ENCODE data around the gene GNRHR.
"Not testable (repeated sequence)": the region's sequence is repeated elsewhere in the genome, so short reads cannot be mapped to it uniquely, and the experiment has no call there.

The GNRHR gene

GRCh38 chr4:67725981-67726380, 28.2 kb downstream of the GNRHR start:
- no peak for DNase-seq

DNA sequence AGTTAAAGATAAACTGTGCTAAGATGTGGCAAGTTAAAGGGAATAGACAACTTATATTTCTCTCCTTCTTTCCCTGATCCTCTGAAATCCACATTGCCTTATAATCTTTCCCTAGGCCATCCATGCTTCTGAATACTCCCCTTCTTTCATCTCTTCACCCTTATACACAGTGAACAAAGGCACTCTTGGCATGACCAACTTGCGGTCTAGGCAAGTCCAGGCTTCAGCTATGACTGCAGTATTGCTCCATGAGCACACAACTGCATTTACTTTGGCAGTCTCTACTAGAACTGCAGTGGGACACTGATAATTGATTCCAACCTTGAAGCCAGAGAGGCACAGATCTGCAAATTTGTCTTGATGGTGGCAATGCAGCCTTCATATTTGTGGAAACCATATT, 29.1 kb downstream of the GNRHR start:
- no peak for DNase-seq

- DNase-seq = no peak
Observed at GRCh38 chr4:67723949-67724348, 30.2 kb downstream of the GNRHR start.

DNA sequence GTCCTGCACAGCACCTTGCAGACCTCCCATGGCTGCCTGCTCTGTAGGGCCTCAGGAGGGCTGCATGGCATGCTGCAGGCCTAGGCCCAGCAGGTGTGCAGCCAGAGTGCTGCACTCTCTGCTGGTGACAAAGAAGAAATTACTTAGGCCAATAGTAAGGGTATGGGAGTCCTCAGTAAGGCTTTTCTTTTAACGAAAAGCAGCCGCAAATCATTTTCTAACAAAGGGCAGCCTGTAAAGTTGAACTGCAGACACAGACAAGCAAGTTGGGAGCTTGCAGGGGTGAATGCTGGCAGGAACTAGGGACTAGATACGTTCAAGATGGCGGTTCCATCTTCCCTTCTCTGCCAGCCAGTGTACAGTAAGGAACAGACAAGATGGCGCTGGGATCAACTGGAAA, 30.8 kb downstream of the GNRHR start:
- no peak for DNase-seq

DNA sequence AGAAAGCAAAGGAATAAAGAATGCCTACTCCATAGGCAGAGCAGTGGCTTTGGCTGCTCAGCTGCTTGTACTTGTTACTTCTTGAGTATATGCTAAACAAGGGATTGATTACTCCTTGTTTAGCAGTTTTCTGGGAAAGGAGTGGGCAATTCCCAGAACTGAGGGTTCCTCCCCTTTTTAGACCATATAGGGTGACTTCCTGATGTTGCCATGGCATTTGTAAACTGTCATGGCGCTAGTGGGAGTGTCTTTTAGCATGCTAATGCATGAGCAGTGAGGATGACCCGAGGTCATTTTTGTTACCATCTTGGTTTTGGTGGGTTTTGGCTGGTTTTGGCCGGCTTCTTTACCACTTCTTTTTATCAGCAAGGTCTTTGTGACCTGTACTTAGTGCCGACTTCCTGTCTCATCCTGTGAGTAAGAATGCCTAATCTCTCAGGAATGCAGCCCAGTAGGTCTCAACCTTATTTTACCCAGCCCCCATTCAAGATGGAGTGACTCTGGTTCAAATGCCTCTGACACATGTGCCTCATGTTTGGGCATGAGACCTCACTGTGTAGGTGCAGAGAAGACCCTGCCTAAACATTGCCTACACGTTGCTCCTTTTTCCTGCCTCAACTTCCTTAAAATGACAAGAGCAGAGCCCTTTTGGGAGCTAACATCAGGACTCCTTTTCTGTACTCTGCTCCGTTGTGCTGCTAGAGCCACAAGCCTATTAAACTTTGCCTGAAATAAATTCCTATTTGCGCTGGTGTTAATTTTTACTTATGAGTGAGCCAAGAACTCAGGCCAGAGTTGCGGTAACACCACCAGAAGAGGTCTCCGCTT, 32.2 kb downstream of the GNRHR start:
- no peak for DNase-seq

DNA sequence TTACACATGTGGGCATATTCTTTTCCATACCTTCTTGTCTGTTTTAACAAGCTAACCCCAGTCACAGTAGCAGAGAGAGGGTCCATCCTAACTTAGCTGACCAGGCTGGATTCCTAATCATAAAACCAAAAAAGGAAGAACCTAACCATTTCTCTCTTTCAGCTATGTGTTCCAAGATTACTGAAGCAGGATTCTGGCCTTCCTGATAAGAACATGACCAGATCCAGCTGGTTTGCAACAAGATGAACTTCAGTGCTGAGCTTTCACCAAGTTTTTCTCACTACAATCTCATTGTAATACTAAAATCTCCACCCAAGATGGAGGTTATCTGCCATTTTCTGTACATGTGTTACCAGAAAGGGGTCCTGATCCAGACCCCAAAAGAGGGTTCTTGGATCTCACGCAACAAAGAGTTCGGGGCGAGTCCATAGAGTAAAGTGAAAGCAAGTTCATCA, 32.8 kb downstream of the GNRHR start:
- DNase-seq = no peak

DNA sequence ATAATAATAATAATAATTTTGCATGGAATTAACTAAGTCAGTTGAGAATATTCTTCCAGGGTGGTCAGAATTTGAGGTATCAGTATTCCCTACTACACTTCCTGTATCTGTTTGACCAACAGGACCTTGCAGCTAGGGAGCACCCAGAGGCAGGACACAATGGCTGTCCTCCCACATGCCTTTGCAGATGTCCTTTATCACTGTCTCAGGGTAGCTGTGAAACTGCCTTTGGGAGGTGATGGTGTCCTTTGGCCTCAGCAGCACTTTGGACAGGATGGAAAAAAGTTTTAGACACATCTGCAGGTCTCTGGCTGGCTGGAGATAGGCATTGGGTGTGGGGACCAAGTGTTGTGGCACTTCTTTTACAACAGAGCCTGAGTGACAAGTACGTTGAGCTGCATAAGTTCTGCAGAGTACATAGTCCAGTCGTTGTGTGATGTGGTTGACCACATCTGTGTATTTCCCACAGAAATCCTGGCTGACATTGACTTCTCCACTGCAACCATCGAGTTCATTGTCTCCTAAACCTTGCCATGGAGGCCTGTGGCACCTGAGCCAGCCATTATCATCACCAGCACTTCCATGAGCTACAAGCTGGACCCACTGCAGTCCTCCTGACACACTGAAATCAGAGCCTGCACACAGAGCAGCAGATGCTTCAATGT, 34.1 kb downstream of the GNRHR start:
- DNase-seq = no peak

DNA sequence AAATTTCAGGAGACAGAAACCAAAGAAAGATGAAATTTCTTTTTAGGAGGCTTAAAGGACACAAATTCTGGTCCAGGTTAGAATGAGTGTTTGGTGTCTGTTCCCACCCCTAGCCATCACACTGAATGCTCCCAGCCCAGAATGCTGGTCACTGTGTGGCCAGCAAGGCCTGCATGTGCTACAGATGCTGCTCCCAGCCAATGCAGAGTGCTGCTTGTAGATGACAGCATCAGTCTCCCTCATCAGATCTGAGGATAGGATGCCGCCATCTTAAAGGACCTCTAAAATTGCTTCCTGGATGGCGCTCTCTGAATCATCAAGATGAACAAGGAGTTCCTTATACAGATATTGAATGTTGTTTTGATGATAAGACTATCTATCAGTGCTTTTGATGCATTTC, 35.3 kb downstream of the GNRHR start:
- no peak for DNase-seq

DNA sequence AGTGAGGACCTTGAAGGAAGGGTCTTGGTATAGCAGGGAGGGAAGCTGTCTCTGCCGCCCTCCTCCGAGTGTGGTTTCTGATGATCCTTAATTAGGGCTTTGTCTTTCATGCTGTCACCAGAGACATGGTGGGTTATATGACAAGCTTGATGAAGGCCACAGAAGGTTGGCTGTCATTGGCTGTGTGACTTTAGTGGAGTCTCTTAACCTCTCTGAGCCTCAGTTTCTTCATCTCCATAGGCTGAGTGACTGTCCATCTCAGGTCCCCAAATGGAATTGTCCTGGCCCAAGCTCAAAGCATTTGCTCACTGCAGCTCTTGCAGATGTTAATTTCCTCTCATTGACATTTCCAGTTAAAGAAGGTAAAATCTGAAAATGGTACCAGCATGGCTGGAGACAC, 36.6 kb downstream of the GNRHR start:
- DNase-seq = no peak

DNA sequence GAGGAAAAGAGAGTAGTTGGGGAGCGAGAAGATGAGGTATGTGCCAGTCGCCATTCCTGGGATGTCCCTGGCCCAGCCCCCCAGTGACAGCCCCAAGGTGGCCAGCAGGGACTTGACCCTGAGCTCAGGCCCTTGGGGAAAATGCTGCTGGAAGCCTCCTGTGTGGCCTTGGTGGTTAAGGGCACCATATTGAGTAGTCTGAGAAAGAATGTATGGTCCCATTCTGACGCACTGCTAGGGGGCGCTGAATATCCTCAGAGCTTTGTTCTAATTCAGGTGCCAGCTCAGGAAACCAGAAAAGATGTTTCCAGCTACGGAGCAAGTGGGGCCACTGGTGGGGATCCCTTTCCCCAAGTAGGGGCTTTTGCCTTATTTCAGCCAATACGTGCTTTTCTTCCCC, 39.2 kb downstream of the GNRHR start:
- DNase-seq = no peak

- DNase-seq = peak in 1 of 2 experiments; percentile 51
Observed at GRCh38 chr4:67714248-67714583, 40.0 kb downstream of the GNRHR start.

- DNase-seq = no peak
Observed at GRCh38 chr4:67713529-67714247, 40.5 kb downstream of the GNRHR start.

DNA sequence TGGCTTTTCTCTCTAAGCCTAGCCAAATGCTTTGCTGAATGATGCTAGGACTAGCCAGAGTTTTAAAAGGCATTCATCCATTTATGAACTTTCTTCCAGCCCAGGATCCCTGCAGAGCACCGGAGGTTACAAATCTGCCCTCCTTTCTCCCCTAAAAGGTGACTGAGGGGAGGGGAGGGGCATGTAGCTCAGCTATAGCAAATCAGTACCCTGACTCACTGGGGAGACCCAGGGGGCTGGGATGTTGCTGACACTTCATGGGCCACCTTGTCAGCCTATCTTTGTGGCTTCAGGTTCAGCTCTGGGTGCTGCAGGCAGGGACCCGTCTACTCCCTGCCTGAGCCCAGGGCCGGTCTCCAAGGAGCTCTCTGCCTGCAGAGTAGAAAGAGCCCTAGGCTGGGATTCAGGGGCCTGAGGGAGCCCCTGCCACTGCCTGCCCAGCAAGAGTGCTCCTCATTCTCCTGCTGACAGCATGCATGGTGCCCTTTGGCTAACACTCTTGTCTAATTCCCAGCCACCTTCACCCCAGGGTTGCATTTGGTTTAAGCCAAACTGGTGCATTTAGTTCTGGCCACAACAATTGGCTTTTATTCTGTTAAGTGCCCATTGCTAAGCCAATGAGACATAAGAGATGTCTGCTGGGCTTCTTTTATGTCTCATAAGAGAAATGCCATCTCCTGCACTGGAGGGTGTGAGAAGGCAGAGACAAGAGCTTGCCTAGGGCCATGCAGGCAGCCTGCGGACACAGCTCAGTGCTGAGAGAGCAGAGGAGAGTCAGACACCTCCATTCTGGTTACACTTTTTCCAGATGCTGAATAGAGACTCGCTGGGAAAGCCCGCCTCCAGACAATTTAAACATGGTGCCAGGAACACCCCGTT, 41.3 kb downstream of the GNRHR start:
- DNase-seq = no peak

- no peak for DNase-seq
Observed at GRCh38 chr4:67712000-67712625, 42.1 kb downstream of the GNRHR start.

GRCh38 chr4:67706682-67707081, 47.5 kb downstream of the GNRHR start:
- DNase-seq = not testable (repeated sequence)

GRCh38 chr4:67704843-67705242, 49.3 kb downstream of the GNRHR start:
- no peak for DNase-seq

DNA sequence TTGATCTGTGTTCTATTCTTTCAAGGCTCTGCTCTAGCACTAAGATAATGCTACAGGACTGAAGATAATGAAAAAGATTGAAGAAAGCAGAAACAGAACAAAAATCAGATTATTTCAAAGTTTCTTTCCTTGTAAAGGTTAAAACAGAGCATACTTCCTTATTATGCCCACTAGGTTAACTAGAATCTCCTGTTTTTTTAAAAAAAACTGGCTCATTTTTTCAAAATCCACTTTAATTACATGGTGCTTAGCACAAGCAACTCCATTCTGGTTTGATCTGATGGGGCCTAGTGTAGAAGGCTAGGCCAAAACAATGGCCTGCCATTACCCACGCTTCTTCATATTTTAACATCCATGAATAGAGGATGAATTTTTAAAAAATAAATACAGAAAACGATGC, 52.0 kb downstream of the GNRHR start:
- DNase-seq = no peak

DNA sequence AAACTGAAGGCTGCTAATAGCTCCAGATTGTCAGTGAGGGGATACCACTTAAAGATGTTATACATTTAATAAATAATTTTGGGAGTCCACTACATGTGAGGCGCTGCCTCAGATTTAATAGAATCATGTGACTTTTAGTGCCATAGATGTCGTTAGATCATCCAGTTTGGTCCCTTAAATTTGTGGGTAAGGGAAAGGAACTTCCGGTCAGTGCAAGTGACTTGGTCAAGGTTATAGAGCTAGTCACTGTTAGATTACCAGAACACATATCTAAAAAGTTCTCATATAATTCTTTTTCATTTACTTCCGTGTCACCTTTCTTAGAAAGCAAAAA, 52.7 kb downstream of the GNRHR start:
- DNase-seq = no peak

- peak; percentile 94 to 96 for DNase-seq
Observed at GRCh38 chr4:67700738-67701516, 53.3 kb downstream of the GNRHR start, which contains the start of gene UBA6. Gene UBA6, minus strand, starts transcription at chr4:67701155. Its CDS starts 36 bp downstream, at chr4:67701119.

GRCh38 chr4:67700116-67700737, 54.0 kb downstream of the GNRHR start:
- DNase-seq = no peak

DNA sequence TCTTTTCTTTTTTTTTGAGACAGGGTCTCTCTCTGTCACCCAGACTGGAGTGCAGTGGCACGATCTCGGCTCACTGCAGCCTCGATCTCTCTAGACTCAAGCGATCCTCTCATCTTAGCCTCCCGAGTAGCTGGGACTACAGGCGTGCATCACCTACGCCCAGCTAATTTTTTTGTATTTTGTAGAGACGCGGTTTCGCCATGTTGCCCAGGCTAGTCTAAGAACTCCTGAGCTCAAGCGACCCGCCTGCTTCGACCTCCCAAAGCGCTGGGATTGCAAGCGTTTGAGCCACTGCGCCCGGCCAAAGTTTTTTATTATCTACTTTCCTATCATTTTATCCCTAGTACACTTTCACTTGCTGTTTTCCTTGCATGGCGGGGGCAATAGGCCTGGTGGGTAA, 54.6 kb downstream of the GNRHR start:
- no peak for DNase-seq

Measured in activated T-cell treated with anti-CD3 and anti-CD28 coated beads, Interleukin-2, amount 50 U/mL, for 48 hours (primary cell).